HG02610 (cell line): Measurements from ENCODE around the gene CIZ1.

Experiments
- ATAC-seq: cut with Tn5 transposase; IDR thresholded peaks from one replicate; pipeline ENCODE4 v1.9.1; 2021; ENCODE audit warnings: mild to moderate bottlenecking, moderate library complexity; ENCODE audit not compliant: unreplicated experiment

The CIZ1 gene

GRCh38 chr9:128116104-128117083 is 75.0 kb downstream of the CIZ1 start:
- ATAC-seq = no peak
